ENCODE data around the gene EAF2. TPM values are rescaled to one million over a fixed set of nuclear protein-coding genes. Genes with fewer than 3 reads are reported as not detected.

Gene EAF2
- polyA plus RNA-seq, 2 donors = 3.5 to 3.8 TPM

DNA sequence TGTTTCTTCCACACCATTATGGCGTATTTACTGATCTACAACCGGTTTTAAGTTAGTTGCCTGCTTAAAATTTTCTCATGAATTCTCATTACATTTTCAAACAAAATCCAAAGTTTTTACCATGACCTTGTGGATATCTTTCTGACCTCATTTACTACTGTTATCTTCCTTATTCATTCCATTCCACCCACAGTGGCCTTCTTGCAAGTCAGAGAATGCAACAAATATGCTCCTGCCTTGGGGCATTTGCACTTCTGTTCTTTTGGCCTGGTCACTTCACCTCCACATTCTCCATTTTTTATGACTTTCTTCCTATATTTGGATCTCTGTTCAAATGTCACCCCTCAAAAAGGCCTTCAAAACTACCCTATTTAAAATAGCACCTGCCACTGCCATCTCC, 50.4 kb downstream of the EAF2 start:
- 87 to 90% methylated on average over 2 of the region's 2 CpGs for WGBS, 2 donors
- Histone ChIP-seq H3K36me3 (ENCODE audit: control insufficient read depth in 2 of 2, insufficient read depth in 2 of 2, low read length in 1 of 2) (no peaks in the 10 kb centered on the region), H3K4me1 (ENCODE audit: control insufficient read depth in 2 of 2, insufficient read depth in 2 of 2, low read length in 1 of 2) (no peaks in the 10 kb centered on the region), H3K27ac (ENCODE audit: low read depth in 2 of 2, low read length in 1 of 2) (no peak overlapping the region), H3K9me3 (ENCODE audit: control insufficient read depth in 2 of 2, insufficient read depth in 1 of 2, low read depth in 1 of 2, low read length in 1 of 2) (no peaks in the 10 kb centered on the region), H3K27me3 (ENCODE audit: control insufficient read depth in 1 of 2, insufficient read depth in 2 of 2, low read length in 2 of 2) (no peaks in the 10 kb centered on the region), H3K4me3 (ENCODE audit: low read depth in 1 of 2, low read length in 2 of 2) (no peak overlapping the region)

DNA sequence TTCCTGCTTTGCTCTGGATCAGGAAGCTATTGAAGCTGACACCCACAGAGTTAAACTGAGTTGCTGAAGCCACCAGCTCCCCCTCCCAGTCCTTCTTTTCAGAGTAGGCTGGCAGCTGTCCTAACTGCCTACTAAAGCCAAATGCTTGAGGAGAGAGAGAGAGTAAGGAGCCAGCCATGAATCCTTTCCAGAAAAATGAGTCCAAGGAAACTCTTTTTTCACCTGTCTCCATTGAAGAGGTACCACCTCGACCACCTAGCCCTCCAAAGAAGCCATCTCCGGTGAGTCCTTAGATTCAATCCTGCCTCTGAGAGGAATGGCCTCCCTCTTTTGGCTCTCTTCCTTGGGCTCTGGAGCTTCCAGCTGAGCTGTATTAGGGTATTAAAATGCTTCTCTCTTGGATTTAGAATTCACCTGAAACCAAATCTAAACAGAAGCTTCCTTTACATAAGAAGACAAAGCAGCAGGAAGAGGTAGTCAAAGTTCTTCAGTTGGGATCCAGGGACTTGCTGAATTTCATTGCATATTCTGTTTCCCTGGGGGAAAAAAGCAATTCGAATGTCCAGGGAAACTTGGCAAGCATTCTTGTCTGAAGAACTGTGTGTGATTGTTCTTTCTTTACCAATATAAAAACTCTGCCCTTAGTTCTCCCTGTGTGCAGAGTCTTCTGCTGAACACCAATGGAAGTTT, 59.4 kb downstream of the EAF2 start, which contains the start of gene SLC15A2:
Gene SLC15A2 (plus strand): TSS at position 101 of the 690 bp plus-strand sequence. CDS start 76 bp downstream, at position 177.
- H3K4me3 ChIP-seq (ENCODE audit: low read depth in 1 of 2, low read length in 2 of 2) = peak within 1 kb of the TSS; percentile 7 to 13
- 24 to 33% methylated on average over 3 of the region's 3 CpGs for WGBS, 2 donors
- H3K27ac ChIP-seq (ENCODE audit: low read depth in 2 of 2, low read length in 1 of 2) = peak within 1 kb of the TSS; percentile 20 to 62

DNA sequence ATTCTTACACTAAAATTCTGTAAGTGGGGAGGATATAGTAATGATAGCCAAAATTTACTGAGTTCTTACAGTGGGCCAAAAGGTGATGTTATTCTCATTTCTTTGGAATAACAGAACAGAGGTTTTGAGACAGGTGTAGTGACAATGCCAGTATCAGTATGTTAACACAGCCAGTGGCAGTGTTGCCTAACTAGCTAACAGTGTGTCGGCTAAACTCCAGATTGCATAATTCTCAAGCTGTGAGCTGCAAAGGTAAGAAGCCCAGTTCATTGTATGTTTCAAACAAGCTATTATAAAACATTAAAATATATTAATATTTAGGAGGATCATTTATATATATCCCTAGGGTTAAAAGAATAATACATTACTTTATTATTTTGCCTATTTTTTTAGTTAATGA, 60.1 kb downstream of the EAF2 start:
- Histone ChIP-seq H3K4me1 (ENCODE audit: control insufficient read depth in 2 of 2, insufficient read depth in 2 of 2, low read length in 1 of 2) (peaks cover 0 to 1% of the 10 kb centered on the region in 2 donors), H3K36me3 (ENCODE audit: control insufficient read depth in 2 of 2, insufficient read depth in 2 of 2, low read length in 1 of 2) (no peaks in the 10 kb centered on the region), H3K27ac (ENCODE audit: low read depth in 2 of 2, low read length in 1 of 2) (no peak overlapping the region), H3K4me3 (ENCODE audit: low read depth in 1 of 2, low read length in 2 of 2) (peak overlapping the region in 1 of 2 donors; percentile 13), H3K9me3 (ENCODE audit: control insufficient read depth in 2 of 2, insufficient read depth in 1 of 2, low read depth in 1 of 2, low read length in 1 of 2) (no peaks in the 10 kb centered on the region), H3K27me3 (ENCODE audit: control insufficient read depth in 1 of 2, insufficient read depth in 2 of 2, low read length in 2 of 2) (no peaks in the 10 kb centered on the region)
- 0 to 25% methylated on average over 1 of the region's 1 CpG for WGBS, 2 donors

More for the DNA sequence above, 59.4 kb downstream of the EAF2 start, which contains the start of gene SLC15A2:
- no peaks in the 10 kb centered on the region for H3K36me3 ChIP-seq (ENCODE audit: control insufficient read depth in 2 of 2, insufficient read depth in 2 of 2, low read length in 1 of 2)
- peaks cover 0 to 1% of the 10 kb centered on the region in 2 donors for H3K4me1 ChIP-seq (ENCODE audit: control insufficient read depth in 2 of 2, insufficient read depth in 2 of 2, low read length in 1 of 2)
- H3K27me3 ChIP-seq (ENCODE audit: control insufficient read depth in 1 of 2, insufficient read depth in 2 of 2, low read length in 2 of 2) = no peaks in the 10 kb centered on the region
- H3K9me3 ChIP-seq (ENCODE audit: control insufficient read depth in 2 of 2, insufficient read depth in 1 of 2, low read depth in 1 of 2, low read length in 1 of 2) = no peaks in the 10 kb centered on the region

DNA sequence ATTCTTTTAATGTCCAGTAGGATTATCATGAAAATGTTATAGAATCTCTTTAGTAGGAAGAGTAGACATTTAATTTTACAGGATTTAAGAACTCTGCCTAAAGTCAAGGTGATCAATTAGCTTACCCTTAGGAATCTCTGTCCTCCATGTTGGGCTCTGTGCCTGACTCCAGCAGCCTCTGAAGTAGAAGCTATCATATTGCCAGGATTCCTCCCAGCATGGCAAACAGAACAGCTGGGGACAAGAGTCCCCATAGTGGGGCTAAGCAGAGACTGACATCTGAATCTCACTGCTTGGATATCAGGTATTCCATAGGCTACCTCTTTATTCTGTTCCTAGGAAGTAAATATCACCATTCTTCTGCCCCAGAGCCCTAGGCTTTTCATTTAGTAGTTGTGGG, 60.7 kb downstream of the EAF2 start:
- Histone ChIP-seq H3K4me3 (ENCODE audit: low read depth in 1 of 2, low read length in 2 of 2) (no peak overlapping the region), H3K9me3 (ENCODE audit: control insufficient read depth in 2 of 2, insufficient read depth in 1 of 2, low read depth in 1 of 2, low read length in 1 of 2) (no peaks in the 10 kb centered on the region)

DNA sequence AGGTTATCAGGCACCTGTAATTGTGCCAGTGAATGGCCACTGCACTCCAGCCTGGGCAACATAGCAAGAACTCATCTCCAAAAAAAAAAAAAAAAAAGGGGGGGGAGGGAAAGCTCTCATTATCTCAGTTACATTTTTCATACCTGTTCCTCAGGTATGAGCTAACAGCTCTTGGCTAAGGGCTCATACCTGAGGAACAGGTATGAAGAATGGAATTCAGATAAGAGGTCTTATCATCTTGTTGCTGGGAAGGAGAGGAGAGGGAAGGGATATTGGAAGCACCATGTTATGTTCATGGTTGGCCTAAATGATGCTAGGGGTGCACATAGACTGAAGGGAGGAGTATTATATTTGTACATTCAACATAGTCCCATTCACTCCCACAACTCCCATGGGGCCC, 61.8 kb downstream of the EAF2 start:
- H3K27ac ChIP-seq (ENCODE audit: low read depth in 2 of 2, low read length in 1 of 2) = no peak overlapping the region
- H3K36me3 ChIP-seq (ENCODE audit: control insufficient read depth in 2 of 2, insufficient read depth in 2 of 2, low read length in 1 of 2) = no peaks in the 10 kb centered on the region
- no peaks in the 10 kb centered on the region for H3K27me3 ChIP-seq (ENCODE audit: control insufficient read depth in 1 of 2, insufficient read depth in 2 of 2, low read length in 2 of 2)
- H3K4me3 ChIP-seq (ENCODE audit: low read depth in 1 of 2, low read length in 2 of 2) = no peak overlapping the region
- no peaks in the 10 kb centered on the region for H3K9me3 ChIP-seq (ENCODE audit: control insufficient read depth in 2 of 2, insufficient read depth in 1 of 2, low read depth in 1 of 2, low read length in 1 of 2)
- peaks cover 0 to 1% of the 10 kb centered on the region in 2 donors for H3K4me1 ChIP-seq (ENCODE audit: control insufficient read depth in 2 of 2, insufficient read depth in 2 of 2, low read length in 1 of 2)

More for the DNA sequence above, 60.7 kb downstream of the EAF2 start:
- H3K36me3 ChIP-seq (ENCODE audit: control insufficient read depth in 2 of 2, insufficient read depth in 2 of 2, low read length in 1 of 2) = no peaks in the 10 kb centered on the region
- peaks cover 0 to 1% of the 10 kb centered on the region in 2 donors for H3K4me1 ChIP-seq (ENCODE audit: control insufficient read depth in 2 of 2, insufficient read depth in 2 of 2, low read length in 1 of 2)
- H3K27me3 ChIP-seq (ENCODE audit: control insufficient read depth in 1 of 2, insufficient read depth in 2 of 2, low read length in 2 of 2) = no peaks in the 10 kb centered on the region
- no peak overlapping the region for H3K27ac ChIP-seq (ENCODE audit: low read depth in 2 of 2, low read length in 1 of 2)

DNA sequence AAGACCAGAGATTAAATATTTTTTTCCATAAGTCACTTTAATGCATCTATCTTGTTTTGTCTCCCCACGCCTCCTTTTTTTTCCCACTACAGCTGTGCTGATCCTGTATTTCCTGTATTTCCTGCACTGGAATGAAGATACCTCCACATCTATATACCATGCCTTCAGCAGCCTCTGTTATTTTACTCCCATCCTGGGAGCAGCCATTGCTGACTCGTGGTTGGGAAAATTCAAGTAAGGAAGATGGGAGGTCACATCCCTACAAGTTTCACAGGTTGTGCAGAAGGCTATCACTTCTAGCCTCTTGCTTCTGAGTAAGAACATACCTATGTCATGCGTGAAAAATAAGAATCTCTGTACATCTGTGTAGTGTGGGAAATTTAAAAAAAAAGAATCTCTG, 62.3 kb downstream of the EAF2 start:
- no peaks in the 10 kb centered on the region for H3K27me3 ChIP-seq (ENCODE audit: control insufficient read depth in 1 of 2, insufficient read depth in 2 of 2, low read length in 2 of 2)
- no peak overlapping the region for H3K4me3 ChIP-seq (ENCODE audit: low read depth in 1 of 2, low read length in 2 of 2)
- H3K4me1 ChIP-seq (ENCODE audit: control insufficient read depth in 2 of 2, insufficient read depth in 2 of 2, low read length in 1 of 2) = peaks cover 0 to 1% of the 10 kb centered on the region in 2 donors
- 81 to 87% methylated on average over 3 of the region's 3 CpGs for WGBS, 2 donors
- no peak overlapping the region for H3K27ac ChIP-seq (ENCODE audit: low read depth in 2 of 2, low read length in 1 of 2)
- H3K9me3 ChIP-seq (ENCODE audit: control insufficient read depth in 2 of 2, insufficient read depth in 1 of 2, low read depth in 1 of 2, low read length in 1 of 2) = no peaks in the 10 kb centered on the region
- H3K36me3 ChIP-seq (ENCODE audit: control insufficient read depth in 2 of 2, insufficient read depth in 2 of 2, low read length in 1 of 2) = no peaks in the 10 kb centered on the region

DNA sequence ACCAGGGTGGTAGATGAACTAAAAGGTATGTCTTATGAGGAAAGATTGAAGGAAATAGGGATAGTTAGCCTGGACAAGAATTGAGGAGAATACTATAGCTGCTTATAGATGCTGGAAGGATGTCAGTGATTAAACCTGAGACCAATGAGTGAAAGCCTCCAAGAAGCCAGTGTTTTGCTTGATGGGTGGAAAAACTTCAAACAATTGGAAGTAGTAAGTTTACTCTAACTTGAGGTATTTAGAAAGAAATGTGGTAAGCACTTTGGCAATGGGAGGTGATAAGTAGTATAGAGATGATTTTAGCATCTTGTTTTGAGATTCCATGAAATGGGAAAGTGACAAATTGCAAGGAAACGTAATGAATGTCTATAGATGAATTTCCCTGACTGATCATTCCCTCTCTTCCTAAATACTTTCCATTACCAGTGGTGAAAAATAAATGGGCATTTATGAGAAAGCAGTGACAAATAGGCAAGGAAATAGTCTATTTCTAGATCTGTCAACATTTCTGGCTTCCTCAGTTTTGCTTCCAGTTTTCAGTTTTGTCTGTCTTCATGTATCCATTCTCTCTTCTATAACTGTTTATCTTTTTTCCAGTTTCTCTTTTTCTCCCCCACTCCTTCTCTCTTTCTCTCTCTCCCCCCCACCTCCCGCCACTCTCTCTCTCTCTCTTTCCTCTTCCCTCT, 78.4 kb downstream of the EAF2 start:
- Histone ChIP-seq H3K4me3 (ENCODE audit: low read depth in 1 of 2, low read length in 2 of 2) (no peak overlapping the region), H3K36me3 (ENCODE audit: control insufficient read depth in 2 of 2, insufficient read depth in 2 of 2, low read length in 1 of 2) (no peaks in the 10 kb centered on the region), H3K4me1 (ENCODE audit: control insufficient read depth in 2 of 2, insufficient read depth in 2 of 2, low read length in 1 of 2) (no peaks in the 10 kb centered on the region), H3K27me3 (ENCODE audit: control insufficient read depth in 1 of 2, insufficient read depth in 2 of 2, low read length in 2 of 2) (no peaks in the 10 kb centered on the region), H3K27ac (ENCODE audit: low read depth in 2 of 2, low read length in 1 of 2) (no peak overlapping the region), H3K9me3 (ENCODE audit: control insufficient read depth in 2 of 2, insufficient read depth in 1 of 2, low read depth in 1 of 2, low read length in 1 of 2) (no peaks in the 10 kb centered on the region)
- WGBS, 2 donors = 81 to 89% methylated on average over 2 of the region's 2 CpGs

DNA sequence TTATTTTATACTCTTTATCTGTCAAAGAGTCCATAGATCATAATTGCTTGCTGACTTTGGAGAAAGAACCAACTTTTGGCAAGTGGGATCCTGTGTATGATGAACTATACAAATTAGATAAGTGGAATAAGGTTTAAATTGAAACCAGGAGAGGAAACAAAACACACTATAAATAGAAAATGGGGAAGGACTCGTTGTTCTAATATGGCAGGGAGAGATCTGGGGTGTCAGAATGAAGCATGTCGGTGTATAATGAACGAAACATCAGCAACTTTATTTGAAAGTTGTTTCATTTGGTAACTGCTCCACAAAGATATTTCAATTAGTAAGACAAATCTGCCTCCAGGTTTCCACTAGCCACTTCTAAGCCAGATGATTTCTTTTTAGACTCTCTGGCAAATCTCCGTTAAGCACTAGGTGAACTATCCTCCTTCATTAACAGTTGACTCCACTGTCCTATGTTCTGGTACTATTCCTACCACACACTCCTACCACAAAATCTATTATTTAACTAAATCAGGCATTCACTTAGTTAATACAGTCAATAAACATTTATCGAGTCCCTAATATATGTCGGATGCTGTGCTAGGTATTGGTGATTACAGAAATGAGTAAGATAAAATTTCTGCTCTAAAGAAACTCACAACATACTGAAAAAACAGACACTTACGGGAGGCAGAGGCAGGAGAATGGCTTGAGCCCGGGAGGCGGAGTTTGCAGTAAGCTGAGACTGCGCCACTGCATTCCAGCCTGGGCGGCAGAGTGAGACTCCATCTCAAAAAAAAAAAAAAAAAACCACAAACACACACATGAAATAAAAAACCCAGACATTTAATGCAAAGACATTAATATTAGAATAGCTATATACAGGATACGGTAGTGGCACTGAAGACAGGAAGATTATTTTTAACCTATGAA, 79.3 kb downstream of the EAF2 start:
- no peaks in the 10 kb centered on the region for H3K4me1 ChIP-seq (ENCODE audit: control insufficient read depth in 2 of 2, insufficient read depth in 2 of 2, low read length in 1 of 2)
- H3K9me3 ChIP-seq (ENCODE audit: control insufficient read depth in 2 of 2, insufficient read depth in 1 of 2, low read depth in 1 of 2, low read length in 1 of 2) = no peaks in the 10 kb centered on the region
- 82 to 85% methylated on average over 12 of the region's 12 CpGs for WGBS, 2 donors
- no peaks in the 10 kb centered on the region for H3K27me3 ChIP-seq (ENCODE audit: control insufficient read depth in 1 of 2, insufficient read depth in 2 of 2, low read length in 2 of 2)
- H3K27ac ChIP-seq (ENCODE audit: low read depth in 2 of 2, low read length in 1 of 2) = no peak overlapping the region
- H3K4me3 ChIP-seq (ENCODE audit: low read depth in 1 of 2, low read length in 2 of 2) = no peak overlapping the region
- no peaks in the 10 kb centered on the region for H3K36me3 ChIP-seq (ENCODE audit: control insufficient read depth in 2 of 2, insufficient read depth in 2 of 2, low read length in 1 of 2)

DNA sequence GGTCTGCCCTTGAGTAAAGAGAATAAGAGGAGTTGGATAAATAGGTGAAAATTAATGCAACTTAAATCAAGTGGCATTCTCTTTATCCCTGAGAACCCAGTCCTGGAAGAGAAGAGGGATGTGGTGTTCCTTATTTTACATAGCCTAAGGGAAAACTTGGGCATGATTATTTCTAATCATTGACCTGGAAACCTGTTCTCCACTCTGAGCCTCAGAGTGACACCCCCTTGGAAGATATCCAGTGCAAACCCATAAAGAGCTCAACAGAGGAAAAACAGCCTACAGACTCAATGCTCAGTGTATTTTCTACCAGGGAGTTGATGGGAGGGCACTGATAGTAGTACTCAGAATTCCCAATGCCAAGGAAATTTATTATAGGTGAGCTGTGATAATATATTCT, 81.2 kb downstream of the EAF2 start:
- H3K27me3 ChIP-seq (ENCODE audit: control insufficient read depth in 1 of 2, insufficient read depth in 2 of 2, low read length in 2 of 2) = no peaks in the 10 kb centered on the region

More for the DNA sequence above, 81.2 kb downstream of the EAF2 start:
- Histone ChIP-seq H3K4me3 (ENCODE audit: low read depth in 1 of 2, low read length in 2 of 2) (no peak overlapping the region), H3K9me3 (ENCODE audit: control insufficient read depth in 2 of 2, insufficient read depth in 1 of 2, low read depth in 1 of 2, low read length in 1 of 2) (no peaks in the 10 kb centered on the region), H3K36me3 (ENCODE audit: control insufficient read depth in 2 of 2, insufficient read depth in 2 of 2, low read length in 1 of 2) (no peaks in the 10 kb centered on the region), H3K4me1 (ENCODE audit: control insufficient read depth in 2 of 2, insufficient read depth in 2 of 2, low read length in 1 of 2) (no peaks in the 10 kb centered on the region), H3K27ac (ENCODE audit: low read depth in 2 of 2, low read length in 1 of 2) (no peak overlapping the region)
